HG03575 (cell line): ENCODE results near the gene CLDN9.

Experiments used
- ATAC-seq: cut with Tn5 transposase; IDR thresholded peaks from one replicate; pipeline ENCODE4 v1.9.1; 2021; ENCODE audit not compliant: unreplicated experiment, insufficient number of reproducible peaks, low FRiP score; ENCODE audit errors: extremely low read depth

CLDN9 gene

DNA sequence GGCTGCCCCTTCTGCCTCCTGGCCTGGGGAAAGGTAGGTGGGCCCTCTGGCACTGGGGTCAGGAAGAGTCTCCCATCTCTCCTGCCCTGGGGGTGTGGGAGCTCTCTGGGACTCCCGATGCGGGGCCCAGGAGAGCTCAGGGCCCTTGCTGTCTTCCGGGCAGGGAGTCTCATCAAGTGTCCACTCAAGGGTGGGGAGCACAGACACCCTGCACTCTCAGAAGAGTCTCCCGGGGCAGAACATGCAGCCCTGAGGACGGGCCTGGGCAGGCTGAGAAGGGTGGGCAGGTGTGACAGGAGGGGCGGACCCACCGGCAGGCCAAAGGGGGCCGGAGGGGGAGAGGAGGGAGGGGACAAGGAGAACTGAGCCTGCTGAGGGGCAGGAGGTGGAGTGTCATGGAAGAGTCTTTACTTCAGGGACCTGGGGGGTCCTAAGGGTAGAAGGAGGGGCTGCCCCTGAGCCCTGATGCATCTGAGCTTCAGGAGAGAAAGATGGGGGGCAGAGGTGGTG is 24.1 kb upstream of the CLDN9 start:
- ATAC-seq: no peak

DNA sequence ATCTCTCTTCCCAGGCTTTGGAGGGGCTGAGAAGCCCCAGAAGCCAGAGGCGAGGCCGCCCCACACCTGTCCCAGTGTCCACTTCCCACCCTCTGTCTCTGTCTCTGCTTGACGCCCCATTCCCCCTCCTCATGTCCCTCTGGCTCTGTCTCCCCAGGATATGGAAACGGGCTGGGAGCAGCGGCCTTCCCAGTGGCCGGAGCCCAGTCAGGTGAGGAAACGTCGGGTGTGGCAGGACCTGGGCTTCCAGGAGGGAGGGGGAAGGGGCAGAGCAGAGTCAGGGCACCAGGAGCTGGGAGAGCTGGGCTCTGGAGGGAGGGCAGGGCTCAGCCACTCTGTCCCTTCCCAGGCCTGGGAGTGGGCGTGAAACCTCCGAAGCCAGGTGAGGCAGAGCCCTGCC is 21.8 kb upstream of the CLDN9 start:
- no peak for ATAC-seq

DNA sequence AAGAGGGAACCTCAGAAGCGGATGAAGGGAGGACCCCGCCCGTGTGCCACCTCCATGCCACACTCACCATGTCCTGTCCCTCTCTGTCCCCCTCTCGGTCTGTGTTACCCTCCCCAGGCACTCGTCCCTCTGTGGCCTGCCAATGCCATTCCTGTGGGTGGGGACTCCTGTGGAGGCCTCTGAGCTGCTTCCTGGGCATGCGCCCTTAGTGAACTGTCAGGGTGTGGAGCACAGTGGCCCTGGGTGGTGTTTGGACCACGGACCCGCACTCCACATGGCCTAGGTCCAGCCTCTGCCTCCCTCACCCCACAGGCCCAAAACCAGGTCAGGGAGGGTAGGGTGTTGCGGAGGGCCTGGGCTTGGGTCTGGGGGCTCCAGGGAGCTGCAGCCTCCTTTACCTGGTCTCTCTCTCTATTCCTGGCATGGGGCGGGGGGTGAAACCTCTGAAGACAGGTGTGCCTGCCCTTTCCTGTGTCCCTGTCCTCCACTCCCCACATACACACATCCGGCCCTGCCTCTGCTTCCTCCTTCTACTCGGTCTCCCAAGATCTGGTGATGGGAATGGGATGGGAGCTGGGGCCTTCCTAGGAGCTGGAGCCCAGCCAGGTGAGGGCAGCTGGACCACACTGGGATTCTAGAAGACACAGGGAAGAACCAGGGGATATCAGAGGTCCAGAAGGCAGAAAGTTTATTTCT is 21.0 kb upstream of the CLDN9 start:
- no peak for ATAC-seq

DNA sequence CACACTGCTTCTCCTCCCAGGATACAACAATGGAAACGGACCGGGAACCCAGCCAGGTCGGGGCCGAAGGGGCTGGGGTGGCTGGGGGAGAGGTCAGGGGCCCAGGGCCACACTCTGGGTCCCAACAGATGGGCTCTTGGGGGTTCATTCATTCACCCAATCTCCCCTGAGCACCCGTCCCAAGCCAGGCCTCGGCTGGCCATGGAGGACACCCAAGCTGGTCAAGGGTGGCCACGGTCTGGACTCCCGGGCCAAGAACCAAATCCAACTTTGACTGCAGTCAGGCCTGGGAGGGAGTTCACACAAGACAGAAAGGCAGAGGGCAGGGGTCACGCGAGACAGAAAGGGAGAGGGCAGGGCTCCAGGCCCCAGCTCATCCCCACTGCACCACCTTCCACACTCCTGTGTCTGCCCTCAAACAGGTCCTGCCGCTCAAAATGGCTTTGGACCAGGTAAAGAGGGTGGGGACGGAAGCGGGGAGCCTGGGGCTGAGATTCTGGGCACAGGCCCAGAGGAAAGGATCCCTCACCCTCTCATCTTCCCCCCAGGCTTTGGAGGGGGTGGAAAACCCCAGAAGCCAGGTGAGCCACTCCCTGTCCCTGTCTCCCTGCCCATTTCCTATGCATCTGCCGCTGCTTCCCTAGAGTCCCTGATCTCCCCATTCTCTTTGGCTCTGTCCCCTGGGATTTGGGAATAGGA is 20.2 kb upstream of the CLDN9 start:
- ATAC-seq: no peak

GRCh38 chr16:2996298-2996697 is 16.4 kb upstream of the CLDN9 start:
- ATAC-seq: no peak

DNA sequence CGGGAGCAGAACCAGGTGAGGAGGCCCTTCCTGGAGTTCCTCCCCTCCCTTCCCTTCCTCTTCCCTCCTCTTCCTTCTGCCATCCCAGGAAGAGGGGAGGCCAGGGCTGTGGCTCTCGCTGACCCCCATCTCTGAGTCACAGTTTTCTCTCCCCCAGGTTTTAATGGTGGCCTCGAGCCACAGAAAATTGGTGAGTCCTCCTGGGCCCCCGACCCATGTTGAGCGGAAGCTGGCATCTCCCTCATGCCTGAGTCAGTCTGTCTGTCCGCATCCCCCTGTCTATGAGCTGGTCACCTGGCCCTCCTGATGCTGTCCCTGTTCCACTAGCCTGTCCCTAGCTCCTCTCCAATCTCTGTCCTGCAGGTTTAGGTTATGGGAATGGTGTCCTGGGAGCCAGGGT is 12.8 kb upstream of the CLDN9 start:
- no peak for ATAC-seq

- ATAC-seq: no peak
Observed at GRCh38 chr16:3000540-3000939, 12.2 kb upstream of the CLDN9 start.

DNA sequence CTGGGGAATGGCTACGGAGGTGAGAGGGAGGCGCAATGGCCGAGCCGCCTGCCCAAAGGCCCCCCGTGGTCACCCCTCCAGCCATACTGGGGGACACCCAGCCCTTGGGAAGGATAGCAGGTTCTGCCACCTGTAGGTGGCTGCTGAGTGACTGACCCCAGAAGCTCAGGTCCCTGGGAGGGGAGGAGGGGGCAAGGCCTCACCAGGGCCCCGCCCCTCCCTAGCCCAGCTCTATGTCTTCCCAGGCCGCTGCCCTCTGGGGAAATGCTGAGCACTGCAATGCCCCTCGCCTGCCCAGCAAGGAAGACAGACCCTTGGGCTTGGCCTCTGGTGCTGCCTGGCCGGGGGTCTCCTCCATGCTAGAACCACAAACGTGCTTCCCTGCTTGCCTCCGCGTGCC is 11.4 kb upstream of the CLDN9 start:
- ATAC-seq: no peak

GRCh38 chr16:3003582-3004270 is 9.0 kb upstream of the CLDN9 start:
- ATAC-seq: peak; percentile 94

GRCh38 chr16:3004319-3004718 is 8.4 kb upstream of the CLDN9 start:
- no peak for ATAC-seq

GRCh38 chr16:3004781-3005284 is 7.9 kb upstream of the CLDN9 start:
- ATAC-seq: no peak

DNA sequence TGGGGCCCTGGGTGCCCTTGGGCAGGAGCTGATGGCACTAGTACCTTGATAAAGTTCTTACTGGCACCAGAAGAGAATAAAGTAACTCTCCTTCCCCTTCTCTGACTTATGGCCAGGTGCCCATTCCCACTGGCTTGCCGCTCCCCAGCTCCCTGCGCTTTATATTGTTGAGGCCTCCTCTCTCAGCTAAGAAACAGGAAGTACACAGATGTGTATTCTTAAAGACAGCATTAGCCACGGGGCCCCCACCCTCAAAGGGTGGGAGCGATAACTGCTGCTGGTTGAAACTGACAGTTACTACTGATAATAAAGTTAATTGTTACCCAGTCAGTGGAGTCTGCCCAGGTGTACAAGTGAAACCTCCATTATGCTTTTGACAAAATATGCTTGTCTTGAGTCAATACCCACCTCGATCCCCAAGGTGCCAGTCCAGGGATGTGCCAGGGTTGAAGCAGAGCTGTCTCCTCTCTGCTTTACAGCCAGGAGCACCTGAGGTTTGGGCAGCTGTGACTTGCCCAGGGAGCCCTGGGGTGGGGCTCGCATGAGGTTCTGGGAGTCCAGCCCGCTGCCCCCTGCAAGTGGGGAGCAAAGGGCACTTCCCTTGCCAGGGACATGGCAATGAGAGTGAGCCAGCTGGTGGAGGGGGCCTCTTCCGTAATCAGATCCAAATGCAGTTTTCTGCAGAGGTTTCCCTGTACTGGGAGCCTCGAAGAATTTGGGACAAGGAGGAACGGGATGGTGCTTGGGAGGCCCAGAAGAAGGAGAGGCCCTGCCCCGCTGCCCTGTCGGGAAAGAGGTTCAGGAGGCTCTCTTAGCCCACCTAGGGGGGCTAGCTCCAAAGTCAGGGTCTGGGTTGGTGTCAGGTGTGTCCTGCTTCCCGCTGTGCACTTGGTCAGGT is 5.4 kb upstream of the CLDN9 start:
- ATAC-seq: no peak

GRCh38 chr16:3007957-3008689 is 4.6 kb upstream of the CLDN9 start:
- ATAC-seq: no peak

DNA sequence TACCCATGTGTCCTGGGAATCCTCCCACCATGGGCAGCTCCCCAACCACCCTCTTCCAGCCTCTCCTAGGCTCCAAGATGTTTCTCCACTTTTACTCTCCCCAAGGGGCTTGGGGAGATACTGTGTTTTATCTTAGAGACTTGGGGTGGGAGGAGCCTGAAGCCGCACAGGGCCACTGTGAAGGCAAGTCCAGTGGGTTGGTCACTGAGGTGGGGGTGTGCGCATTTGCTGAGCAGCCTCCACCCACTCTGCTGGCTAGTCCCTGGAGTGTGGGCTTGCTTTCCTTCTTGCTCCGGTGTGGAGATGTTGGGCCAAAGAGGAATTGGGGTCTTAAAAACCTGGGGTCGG is 4.1 kb upstream of the CLDN9 start:
- ATAC-seq: no peak

DNA sequence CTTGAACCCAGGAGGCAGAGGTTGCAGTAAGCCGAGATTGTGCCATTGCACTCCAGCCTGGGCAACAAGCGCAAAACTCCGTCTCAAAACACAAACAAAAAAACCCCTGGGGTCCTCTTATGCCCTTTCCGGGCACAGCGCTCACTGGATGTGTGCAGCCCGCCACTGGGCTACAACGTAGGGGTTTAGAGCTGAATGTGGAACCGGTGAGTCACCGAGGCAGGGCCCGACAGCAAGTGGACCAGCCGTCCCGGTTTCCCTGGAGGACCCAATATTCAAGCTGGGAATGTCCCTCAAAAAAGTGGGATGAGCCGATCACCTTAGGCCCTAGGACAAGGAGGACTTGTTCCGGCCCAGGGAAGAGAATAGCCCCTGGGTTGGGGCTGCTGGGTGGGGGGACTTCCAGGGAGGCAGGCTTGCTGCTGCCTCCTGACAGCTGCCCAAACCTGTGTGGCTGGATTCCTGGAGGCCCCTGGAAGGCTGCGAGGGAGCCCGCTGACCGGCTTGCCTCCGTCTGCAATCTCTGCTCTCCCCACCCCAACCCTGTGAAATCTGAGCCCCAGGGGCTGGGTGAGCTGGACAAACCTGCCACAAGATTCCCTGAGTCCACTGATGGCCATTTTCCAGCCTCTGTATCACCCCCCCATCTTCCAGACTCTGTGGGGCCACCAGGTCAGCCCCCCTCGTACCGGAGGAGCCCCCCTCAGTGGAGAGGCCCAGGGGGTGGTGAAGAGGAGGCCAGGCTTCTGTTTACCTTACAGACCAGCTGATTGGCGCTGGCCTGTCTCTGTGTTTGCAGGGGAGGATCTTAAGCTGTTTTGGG is 2.9 kb upstream of the CLDN9 start:
- ATAC-seq: no peak

DNA sequence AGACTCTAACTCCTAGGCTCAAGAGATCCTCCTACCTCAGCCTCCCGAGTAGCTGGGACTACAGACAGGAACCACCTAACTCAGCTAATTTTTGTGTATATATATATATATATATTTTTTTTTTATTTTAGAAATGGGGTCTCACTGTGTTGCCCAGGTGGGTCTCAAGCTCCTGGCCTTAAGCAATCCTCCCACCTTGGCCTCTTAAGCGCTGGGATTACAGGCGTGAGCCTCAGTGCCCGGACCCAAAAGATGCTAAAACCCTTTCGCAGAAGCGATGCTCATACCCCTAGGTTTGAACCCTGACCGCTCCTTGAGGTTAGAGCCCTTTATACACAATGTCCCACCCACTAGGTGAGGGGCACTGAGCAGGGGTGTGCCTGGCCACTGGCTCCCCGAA is 2.2 kb upstream of the CLDN9 start:
- no peak for ATAC-seq

GRCh38 chr16:3012246-3012645 is 477 bp upstream of the CLDN9 start:
- ATAC-seq: no peak

DNA sequence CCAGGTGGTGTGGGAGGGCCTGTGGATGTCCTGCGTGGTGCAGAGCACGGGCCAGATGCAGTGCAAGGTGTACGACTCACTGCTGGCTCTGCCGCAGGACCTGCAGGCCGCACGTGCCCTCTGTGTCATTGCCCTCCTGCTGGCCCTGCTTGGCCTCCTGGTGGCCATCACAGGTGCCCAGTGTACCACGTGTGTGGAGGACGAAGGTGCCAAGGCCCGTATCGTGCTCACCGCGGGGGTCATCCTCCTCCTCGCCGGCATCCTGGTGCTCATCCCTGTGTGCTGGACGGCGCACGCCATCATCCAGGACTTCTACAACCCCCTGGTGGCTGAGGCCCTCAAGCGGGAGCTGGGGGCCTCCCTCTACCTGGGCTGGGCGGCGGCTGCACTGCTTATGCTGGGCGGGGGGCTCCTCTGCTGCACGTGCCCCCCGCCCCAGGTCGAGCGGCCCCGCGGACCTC is 798 bp downstream of the CLDN9 start:
- no peak for ATAC-seq
